ENCODE data around the gene EEFSEC.

EEFSEC gene, protein sequence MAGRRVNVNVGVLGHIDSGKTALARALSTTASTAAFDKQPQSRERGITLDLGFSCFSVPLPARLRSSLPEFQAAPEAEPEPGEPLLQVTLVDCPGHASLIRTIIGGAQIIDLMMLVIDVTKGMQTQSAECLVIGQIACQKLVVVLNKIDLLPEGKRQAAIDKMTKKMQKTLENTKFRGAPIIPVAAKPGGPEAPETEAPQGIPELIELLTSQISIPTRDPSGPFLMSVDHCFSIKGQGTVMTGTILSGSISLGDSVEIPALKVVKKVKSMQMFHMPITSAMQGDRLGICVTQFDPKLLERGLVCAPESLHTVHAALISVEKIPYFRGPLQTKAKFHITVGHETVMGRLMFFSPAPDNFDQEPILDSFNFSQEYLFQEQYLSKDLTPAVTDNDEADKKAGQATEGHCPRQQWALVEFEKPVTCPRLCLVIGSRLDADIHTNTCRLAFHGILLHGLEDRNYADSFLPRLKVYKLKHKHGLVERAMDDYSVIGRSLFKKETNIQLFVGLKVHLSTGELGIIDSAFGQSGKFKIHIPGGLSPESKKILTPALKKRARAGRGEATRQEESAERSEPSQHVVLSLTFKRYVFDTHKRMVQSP

DNA sequence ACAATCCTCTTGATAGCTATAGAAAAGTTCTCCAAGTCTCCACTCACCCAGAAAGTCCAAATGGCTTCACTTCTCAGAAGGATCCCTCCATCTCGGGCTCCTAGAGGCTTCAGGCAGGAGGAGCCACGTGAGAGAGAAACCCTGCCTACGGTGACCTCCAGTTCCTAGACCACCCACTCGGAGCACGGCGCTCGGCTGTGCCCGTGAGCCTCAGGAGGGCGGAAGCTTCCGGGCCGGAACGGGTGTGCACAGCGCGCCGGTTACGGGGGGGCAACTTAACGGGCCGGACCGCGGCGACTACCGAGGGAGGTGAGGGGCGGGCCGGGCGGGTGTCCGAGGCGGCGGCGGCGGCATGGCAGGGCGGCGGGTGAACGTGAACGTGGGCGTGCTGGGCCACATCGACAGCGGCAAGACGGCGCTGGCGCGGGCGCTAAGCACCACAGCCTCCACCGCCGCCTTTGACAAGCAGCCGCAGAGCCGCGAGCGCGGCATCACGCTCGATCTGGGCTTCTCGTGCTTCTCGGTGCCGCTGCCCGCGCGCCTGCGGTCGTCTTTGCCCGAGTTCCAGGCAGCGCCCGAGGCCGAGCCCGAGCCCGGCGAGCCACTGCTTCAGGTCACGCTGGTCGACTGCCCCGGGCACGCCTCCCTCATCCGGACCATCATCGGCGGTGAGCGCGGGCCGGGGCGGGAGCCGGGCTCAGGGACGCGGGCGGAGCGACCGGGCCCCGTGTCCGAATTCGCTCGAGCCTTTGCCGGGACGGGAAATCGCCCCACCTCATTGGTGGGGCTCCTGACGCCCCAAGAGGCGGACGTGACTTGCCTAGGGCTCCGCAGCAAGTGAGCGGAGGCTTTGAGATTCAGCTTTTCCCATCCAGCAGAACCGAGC lies at the start of gene EEFSEC:
TSS of gene EEFSEC (plus strand) at position 326 of the 886 bp plus-strand sequence. CDS start at position 353, 27 bp downstream.
- peak; percentile 56 to 68 for DNase-seq

DNA sequence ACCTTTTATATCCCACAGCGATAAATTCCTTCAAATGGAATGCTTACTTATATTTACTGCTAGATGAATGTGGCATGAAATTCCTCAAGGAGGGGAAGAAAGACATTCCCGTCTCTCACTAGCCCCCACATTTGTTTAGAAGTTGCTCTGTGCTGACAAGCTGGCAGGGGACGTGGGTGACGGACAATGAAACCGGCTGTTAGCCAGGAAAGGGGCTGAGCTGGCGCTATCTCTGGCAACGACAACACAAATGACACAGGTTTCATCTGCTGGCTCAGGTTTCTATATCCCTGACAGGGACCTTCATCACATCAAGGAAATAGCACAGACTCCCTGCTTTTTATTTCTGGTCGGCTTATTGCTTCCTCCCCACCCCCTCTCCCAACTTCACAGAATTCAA lies 45.4 kb upstream of the EEFSEC start:
- DNase-seq: no peak

DNA sequence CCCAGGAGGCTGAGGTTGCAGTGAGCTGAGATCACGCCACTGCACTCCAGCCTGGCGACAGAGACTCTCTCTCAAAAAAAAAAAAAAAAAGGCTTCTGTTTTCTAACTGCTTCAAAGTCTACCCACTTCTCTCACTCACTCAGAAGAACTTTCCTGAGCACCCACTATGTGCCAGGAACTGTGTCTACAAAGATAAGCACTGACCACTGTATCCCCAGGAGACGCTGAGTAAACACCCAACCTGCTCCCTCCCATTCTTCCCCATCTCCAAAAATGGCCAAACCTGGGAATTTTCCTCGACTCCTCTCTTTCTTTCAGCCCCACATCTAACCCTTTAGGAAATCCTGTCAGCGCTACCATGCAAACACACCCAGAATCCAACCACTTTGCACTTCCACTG lies 42.1 kb upstream of the EEFSEC start:
- DNase-seq: no peak

DNA sequence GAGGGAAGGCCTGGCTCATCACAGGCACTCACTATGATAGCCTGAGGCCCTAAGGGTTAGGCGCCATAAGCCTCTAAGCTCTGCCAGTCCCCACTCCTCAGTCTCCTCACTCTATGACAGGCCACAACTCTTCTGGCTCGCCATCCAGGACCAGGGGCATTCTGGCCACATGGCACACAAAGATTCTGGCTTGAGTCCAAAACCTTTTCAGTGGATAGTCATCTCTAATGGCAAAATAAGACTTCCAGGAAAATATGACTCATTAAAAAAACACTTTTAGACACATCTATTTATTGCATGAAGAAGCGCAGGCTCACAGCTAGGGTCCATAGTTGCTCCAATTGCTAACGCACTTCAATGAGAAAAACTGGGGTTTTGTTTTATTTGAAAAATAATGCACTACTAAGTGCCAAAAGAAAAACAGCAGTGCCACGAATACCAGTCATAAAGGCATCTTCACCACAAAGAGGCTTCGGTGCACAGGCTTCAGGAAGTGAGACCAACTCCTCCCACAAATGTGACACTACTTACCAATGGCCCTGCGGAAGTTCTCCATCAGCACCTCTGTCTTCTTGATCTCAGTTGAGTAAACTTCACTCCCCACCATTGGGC lies 40.8 kb upstream of the EEFSEC start:
- DNase-seq: no peak

DNA sequence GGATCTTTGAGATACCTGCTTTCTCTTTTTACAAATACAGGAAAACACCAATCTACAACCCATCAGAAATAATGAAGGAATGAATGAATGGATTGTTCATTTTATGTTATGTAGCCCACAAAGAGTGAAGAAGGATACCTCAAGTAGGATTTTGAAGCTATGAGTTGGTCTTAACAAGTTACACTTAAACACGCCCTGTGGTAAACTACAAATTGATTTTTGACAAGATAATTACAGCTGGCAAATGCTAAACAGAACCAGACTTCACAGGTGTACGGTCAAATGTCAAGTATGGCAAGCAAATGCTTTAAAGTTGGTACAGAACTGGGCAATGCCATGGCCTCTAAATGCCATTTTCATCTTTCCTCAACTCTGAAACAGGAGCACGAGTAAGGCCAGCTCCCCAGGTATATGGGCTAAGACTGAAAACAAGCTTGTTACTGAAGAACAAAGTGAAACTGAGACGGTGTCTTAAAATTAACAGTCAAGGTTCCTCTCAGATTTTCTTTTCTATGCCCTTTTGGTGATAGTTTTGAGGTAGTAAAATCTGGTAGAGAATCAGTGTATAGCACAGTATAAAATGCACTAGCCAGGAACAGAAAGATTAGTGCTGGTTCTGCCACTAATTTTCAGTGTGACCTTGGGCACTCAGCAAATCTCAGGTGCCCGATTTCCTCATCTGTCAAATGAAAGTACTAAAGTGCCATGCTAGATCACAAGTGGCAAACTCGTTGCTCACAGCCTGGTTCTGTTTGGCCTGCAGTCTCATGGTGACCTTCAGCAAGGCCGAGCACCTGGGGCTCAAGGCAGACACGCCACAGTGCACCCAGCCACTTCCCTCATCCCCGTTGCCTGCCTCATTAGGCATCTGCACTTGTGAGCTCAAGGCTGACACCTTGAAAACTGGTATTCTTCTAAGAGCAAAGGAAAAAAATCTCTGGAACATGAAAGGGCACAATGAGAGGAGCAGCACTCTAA lies 39.2 kb upstream of the EEFSEC start:
- DNase-seq: no peak

DNA sequence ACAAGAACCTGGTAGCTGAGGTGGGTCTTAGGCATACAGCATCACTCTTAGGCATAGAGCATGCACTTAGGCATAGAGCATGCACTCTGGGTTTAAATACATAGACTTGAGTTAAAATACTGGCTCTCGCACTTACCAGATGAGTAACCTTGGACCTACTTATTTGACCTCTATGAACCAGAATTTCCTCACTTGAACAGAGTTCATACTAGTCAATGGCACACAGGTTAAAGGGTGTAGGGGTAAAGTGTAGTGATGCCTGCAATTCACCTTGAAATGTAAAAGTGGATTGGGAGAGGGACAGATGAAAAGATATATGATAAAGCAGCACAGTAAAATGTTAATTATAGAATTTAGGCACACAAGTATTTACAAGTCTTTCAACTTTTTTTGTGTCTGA lies 31.3 kb upstream of the EEFSEC start:
- DNase-seq: no peak

DNA sequence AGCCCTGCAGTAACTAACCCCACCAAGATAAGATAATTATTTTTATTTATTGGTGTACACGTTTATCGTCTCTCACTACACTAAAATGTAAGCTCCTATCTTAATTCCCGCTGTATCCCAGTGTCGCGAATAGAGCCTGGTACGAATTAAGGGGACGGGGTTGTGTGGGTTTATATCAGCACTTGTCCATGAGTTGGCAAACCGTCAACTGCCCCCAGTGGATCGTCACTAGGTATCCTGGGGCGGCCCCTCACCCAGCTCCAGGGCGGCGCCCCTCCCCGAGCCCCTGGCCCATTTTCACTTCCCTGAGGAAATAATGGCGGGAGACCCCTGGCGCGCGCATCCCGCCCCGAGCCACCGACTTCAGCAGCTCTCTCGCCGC lies 30.1 kb upstream of the EEFSEC start:
- no peak for DNase-seq

DNA sequence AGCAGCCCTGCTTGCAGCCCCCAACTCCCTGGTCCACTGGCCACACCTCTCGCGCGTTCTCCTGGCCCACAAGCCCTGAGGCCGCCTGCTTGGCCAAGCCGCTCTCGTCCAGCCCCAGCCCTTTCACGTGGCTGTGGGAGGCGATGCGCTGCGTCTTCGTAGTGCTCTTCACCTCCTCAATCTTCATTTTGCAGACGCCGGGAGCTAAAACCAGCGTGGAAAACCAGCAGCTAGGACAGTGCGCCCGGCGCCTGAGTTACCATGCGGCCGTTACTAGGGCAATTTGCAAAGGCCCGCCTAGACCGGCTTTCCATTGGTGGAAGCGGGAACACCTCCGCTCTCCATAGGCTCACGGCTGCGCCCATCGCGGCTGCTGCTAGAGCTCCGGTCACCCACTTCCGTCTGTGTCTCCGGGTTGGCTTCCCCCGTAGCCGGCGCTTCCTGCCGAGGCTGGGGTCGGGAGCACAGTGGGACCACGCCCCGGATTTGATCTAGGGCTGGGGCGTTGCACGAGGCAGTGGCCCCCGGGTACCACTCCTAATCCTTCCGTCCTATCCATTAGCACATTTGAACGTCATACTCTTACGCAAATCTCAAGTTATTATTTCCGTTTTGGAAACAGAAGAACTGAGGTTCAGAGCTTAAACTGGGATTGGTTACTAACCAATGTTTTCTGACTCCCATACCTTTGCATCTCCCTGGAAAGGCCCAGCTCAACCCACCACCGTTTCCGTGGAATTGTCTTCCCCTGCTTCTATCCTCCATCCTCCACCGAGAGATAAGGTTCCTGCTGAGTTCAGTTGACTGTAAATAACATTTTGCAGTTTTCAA lies 29.5 kb upstream of the EEFSEC start, which contains the start of gene RUVBL1:
TSS of gene RUVBL1 (minus strand) at position 275 of the 831 bp plus-strand sequence. CDS start at position 187, 88 bp downstream.
- peak; percentile 100 for DNase-seq

DNA sequence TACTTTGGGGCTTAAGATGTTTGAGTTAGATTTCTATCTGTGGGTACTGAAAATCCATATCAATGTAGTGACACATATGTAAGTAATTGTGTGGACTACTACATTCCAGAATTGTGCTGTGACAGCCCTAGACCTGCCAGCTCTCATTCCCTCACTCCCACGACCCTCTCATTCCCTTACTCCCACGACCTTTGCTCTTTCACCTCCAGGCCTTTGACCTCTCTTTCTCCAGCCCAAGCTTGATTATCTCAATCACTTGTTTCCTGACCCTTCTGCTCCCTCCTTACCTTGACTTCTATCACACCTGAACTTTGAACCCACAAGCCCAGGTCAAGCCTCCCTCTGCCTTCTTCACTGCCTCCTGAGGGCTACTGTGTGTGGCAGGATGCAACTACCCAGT lies 26.0 kb upstream of the EEFSEC start:
- DNase-seq: no peak

DNA sequence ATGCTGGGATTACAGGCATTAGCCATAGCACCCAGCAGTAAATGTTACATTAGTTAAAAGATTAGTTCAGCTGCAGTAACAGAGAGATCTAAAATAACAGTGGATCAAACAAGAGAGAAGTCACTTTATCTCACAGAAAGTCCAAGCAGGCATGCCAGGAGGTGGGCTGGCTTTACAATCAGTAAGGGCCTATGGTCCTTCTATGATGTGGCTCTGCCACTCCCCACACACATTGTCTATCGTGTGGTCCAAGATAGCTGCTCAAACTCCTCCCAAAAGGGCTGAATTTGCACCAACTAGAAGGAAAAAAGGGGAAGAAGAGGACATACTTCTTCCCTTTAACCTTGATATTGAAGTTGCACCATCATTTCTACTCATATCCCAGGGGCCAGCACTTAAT lies 25.0 kb upstream of the EEFSEC start:
- peak; percentile 32 to 36 for DNase-seq

DNA sequence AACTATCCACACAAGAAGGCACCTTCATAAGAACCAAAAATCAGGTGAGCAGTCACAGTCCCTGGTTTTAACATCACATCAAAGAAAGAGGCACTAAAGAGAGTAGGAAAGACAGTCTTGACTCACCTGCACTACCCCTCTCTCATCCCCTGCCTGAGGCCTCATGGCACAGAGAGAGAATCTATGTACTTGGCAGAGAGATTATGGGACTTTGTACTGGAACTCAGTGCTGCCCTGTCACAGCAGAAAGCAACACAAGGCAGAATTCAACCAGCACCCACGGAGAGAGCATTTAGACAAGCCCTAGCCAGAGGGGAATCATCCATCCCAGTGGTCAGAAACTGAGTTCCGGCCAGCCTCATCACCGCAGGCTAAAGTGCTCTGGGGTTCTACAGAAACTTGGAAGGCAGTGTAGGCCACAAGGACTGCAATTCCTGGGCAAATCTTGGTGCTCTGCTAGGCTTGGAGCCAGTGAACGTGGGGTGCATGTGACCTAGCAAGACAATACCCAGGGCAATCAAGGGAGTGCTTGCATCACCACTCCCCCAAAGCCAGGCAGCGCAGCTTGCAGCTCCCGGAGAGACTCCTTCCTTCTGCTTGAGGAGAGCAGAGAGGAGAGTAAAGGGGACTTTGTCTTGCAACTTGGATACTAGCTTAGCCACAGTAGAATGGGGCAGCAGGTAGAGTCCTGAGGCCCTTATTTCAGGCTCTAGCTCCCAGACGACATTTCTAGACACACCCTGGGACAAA lies 21.2 kb upstream of the EEFSEC start:
- DNase-seq: no peak

DNA sequence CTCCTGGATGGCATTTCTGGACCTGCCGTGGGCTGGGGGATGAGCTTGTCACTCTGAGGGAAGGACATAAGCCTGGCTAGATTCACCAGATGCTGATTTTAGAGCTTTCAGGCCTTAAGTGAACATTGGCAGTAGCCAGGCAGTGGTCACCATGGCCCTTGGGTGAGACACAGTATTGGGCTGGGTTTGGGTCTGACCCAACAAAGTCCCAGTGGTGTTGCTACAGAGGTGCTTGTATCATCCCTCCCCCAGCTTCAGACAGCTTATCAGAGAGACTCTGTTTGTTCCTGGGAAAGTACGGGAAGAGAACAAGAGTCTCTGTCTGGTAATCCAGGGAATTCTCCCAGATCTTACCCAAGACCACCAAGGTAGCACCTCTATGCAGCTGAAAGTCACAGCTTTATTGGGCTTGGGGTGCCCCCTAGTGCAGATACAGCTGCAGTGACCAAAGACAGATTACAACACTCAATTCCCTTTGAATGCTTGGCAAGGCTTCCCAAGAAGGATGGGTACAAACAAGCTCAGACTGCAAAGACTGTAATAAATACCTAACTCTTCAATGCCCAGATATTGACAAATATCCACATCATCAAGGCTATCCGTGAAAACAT lies 19.9 kb upstream of the EEFSEC start:
- DNase-seq: peak; percentile 53 to 64

DNA sequence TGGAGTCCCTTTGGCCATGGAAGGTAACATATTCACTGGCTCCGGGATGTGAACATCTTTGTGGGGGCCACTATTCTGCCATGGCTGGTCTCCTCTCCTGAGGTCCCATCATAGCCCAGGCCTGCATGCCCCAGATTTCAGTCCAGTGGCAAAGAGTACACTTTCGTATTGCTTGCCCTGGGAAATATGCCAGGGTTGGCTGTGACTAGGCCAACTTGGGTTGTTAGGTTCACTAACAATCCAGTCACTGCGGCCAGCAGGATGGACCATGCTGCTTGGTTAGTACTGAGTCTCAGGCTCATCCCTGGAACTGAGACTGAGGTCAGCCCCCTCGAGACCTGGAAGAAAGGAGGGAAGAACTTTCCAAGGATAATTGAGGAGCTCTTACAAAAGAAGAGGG lies 9.8 kb upstream of the EEFSEC start:
- DNase-seq: no peak

DNA sequence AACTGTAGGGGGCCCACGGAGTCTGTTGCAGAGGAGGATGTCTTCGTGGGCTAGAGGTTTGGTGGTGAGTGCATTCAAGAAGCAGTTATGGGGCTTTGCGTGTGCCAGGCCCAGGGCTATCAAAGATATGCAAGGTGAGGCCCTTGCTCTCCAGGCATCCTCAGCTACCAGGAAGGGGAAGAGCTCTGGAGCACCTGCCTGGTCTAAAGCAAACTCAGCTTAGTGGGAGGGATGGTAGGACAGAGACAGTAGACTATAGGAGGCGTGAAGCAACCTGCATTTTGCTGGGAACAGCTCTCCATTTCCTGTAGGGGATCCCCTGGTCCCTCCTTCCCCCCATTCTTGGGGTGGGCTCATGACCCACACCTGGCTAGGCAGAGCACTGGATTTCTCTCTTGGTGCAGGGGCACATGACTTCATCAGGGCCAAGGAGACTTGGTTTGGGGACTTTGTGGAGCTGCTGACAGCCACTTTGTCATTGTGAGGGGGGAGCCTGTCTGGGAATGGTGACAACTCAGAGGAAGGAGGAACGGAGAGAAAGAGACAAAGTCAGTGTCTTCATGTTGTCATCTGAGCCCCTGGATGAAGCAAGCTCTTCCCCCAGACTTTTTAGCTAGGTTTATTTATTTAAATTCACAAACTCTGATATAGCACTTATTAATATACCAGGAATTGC lies 8.6 kb upstream of the EEFSEC start:
- DNase-seq: no peak

DNA sequence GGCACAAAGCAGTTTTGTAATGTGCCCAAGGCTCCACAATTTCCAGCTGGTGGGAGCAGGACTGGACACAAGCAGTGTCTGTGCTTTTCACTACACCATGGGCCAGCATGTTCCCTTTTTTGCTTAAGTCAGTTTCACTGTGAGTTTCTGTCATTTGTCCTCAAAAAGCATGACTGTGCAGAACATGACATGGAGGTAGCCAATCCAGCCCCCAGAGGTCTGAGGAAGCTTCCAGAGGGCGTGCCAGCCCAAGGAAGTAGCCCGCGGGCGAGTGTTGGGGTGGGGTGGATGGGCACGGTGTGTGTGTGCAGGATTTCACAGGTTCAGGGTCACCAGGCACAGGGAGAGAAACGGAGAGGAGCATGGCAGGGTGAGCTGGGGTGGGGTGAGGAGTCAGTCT lies 8.0 kb upstream of the EEFSEC start:
- peak; percentile 83 to 92 for DNase-seq

DNA sequence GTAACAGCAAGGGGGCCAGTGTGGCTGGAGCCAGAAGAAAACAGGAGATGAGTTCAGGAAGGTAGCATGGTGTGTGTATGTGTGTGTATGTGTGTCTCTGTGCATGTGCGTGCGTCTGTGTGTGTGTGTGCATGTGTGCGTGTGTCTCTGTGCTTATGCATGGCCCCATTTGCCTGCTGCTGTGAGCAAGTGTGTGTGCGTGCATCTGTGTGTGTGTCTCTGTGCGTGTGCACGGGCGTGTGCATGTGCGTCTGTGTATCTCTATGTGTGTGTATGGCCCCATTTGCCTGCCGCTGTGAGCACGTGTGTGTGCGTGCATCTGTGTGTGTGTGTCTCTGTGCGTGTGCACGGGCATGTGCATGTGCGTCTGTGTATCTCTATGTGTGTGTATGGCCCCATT lies 7.1 kb upstream of the EEFSEC start:
- DNase-seq: no peak

DNA sequence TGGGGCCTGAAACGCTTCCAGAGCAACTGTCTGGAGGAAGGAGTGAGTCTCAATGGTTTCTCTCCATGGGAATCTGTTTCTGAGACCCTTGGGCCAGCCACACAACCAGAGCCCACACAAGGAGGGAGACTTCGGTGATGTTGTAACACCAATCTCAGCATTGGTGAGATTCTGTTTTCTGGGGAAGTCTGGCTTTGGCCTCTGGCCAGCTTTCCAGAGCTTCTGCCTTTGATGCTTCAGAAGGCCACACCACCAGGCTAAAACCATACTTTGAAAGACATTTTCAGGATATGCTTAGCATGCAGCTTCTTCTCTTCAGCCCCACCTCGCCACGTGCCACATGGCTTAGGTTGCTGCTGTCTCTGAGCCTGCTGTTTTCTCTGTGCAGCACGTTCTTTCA lies 3.6 kb upstream of the EEFSEC start:
- no peak for DNase-seq

DNA sequence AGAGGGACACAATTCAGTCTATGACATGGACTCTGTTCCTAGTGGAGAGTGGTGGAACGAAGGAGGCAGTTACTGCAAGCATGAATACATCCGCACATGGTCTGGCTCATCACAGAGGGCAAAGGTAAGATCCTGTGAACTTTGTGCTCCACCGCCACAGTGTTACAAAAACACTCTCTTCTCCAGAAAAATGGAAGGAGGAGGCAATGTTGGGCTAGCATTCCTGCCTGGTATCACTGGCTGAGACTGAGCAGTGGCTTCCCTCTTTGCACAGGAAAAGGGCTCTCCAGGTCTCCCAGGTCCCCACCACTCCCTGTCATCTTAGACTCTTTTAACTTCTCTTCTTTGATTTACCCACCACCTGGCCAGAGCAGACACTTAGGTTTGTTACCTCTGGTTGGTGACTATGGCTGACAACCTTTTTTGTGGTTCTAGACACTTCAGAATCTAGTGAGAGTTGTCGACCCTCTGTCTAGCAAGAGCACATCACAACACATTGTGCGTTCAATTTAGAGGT lies 1.5 kb upstream of the EEFSEC start:
- no peak for DNase-seq
